ENCODE measurements around the gene NDUFS6.

DNA sequence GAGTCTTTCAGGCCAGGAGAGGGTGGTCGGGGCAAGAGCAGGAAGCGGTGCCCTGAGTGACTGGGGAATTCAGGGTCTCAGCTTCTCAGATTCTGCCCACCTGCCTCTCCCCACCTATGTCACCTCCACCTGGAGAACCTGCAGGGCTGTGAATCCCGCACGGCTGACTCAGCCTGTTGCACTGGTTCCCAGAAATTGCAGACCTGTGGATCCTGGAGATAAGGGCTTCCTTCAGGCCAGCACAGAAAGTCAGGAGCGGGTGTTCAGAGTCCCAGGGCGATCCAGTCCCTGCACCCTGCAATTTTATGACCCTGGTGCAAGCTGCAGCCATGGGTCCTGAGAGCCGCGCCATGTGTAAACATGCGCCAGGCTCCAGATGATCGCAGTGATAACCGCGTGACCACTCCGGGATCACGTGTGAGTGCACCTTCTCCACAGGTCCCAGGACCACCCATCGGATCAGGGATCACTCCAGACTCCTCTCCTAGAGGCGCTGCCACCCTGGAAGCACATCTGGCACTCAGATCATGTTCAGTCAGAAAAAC lies 63.8 kb downstream of the NDUFS6 start:
- TF ChIP-seq, protein P1, sequence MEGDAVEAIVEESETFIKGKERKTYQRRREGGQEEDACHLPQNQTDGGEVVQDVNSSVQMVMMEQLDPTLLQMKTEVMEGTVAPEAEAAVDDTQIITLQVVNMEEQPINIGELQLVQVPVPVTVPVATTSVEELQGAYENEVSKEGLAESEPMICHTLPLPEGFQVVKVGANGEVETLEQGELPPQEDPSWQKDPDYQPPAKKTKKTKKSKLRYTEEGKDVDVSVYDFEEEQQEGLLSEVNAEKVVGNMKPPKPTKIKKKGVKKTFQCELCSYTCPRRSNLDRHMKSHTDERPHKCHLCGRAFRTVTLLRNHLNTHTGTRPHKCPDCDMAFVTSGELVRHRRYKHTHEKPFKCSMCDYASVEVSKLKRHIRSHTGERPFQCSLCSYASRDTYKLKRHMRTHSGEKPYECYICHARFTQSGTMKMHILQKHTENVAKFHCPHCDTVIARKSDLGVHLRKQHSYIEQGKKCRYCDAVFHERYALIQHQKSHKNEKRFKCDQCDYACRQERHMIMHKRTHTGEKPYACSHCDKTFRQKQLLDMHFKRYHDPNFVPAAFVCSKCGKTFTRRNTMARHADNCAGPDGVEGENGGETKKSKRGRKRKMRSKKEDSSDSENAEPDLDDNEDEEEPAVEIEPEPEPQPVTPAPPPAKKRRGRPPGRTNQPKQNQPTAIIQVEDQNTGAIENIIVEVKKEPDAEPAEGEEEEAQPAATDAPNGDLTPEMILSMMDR (IDR thresholded peaks at IDR 0.05; ENCODE audit: insufficient read depth, low read length): no peak
- TF ChIP-seq SPI1 (IDR thresholded peaks at IDR 0.05; ENCODE audit: borderline replicate concordance, low read depth): no peak
- TF ChIP-seq POLR2AphosphoS5 (IDR thresholded peaks at IDR 0.05; ENCODE audit: low read depth): no peak
- TF ChIP-seq, protein P2, sequence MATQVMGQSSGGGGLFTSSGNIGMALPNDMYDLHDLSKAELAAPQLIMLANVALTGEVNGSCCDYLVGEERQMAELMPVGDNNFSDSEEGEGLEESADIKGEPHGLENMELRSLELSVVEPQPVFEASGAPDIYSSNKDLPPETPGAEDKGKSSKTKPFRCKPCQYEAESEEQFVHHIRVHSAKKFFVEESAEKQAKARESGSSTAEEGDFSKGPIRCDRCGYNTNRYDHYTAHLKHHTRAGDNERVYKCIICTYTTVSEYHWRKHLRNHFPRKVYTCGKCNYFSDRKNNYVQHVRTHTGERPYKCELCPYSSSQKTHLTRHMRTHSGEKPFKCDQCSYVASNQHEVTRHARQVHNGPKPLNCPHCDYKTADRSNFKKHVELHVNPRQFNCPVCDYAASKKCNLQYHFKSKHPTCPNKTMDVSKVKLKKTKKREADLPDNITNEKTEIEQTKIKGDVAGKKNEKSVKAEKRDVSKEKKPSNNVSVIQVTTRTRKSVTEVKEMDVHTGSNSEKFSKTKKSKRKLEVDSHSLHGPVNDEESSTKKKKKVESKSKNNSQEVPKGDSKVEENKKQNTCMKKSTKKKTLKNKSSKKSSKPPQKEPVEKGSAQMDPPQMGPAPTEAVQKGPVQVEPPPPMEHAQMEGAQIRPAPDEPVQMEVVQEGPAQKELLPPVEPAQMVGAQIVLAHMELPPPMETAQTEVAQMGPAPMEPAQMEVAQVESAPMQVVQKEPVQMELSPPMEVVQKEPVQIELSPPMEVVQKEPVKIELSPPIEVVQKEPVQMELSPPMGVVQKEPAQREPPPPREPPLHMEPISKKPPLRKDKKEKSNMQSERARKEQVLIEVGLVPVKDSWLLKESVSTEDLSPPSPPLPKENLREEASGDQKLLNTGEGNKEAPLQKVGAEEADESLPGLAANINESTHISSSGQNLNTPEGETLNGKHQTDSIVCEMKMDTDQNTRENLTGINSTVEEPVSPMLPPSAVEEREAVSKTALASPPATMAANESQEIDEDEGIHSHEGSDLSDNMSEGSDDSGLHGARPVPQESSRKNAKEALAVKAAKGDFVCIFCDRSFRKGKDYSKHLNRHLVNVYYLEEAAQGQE (IDR thresholded peaks at IDR 0.05; ENCODE audit: insufficient replicate concordance, low read depth): no peak
- no peak for TF ChIP-seq GABPA (IDR thresholded peaks at IDR 0.05; ENCODE audit: low read depth)

Measured in HL-60 (cell line).